Measurements from ENCODE around the gene CCNL1.
A peak's percentile ranks its signal among the peaks of the same experiment; 100 is the strongest.
"Not testable (repeated sequence)": the region's sequence is repeated elsewhere in the genome, so short reads cannot be mapped to it uniquely, and the experiment has no call there.

Gene CCNL1

GRCh38 chr3:157159762-157160657 is at the start of gene CCNL1:
TSS of gene CCNL1 (minus strand) at chr3:157160147. CDS start at chr3:157160094, 53 bp downstream.
- peak; percentile 94 for ATAC-seq
- Mint-ChIP-seq H3K27me3 (no peaks in the 10 kb centered on the region), H3K36me3 (peaks cover 46% of the 10 kb centered on the region), H3K27ac (peak within 1 kb of the TSS; percentile 95), H3K4me1 (peaks cover 58% of the 10 kb centered on the region), H3K9me3 (no peaks in the 10 kb centered on the region), H3K4me3 (peak within 1 kb of the TSS; percentile 85)

- Mint-ChIP-seq H3K4me1 (no peaks in the 10 kb centered on the region), H3K4me3 (no peak overlapping the region), H3K36me3 (no peaks in the 10 kb centered on the region), H3K27me3 (no peaks in the 10 kb centered on the region), H3K9me3 (no peaks in the 10 kb centered on the region), H3K27ac (no peak overlapping the region)
- ATAC-seq: no peak
Measured at GRCh38 chr3:157204880-157205279, 44.9 kb upstream of the CCNL1 start.

GRCh38 chr3:157204431-157204830 is 44.5 kb upstream of the CCNL1 start:
- Mint-ChIP-seq H3K27ac (no peak overlapping the region), H3K9me3 (no peaks in the 10 kb centered on the region), H3K36me3 (no peaks in the 10 kb centered on the region), H3K27me3 (no peaks in the 10 kb centered on the region), H3K4me1 (no peaks in the 10 kb centered on the region), H3K4me3 (no peak overlapping the region)
- no peak for ATAC-seq

- Mint-ChIP-seq H3K4me3 (no peak overlapping the region), H3K9me3 (no peaks in the 10 kb centered on the region), H3K27me3 (no peaks in the 10 kb centered on the region), H3K4me1 (no peaks in the 10 kb centered on the region), H3K36me3 (no peaks in the 10 kb centered on the region), H3K27ac (no peak overlapping the region)
- no peak for ATAC-seq
Measured at GRCh38 chr3:157201648-157202278, 41.8 kb upstream of the CCNL1 start.

- H3K4me3 Mint-ChIP-seq: no peak overlapping the region
- no peak for ATAC-seq
- peaks cover 6% of the 10 kb centered on the region for H3K9me3 Mint-ChIP-seq
- peaks cover 2% of the 10 kb centered on the region for H3K36me3 Mint-ChIP-seq
- H3K27me3 Mint-ChIP-seq: no peaks in the 10 kb centered on the region
- H3K27ac Mint-ChIP-seq: no peak overlapping the region
- no peaks in the 10 kb centered on the region for H3K4me1 Mint-ChIP-seq
Measured at GRCh38 chr3:157199841-157200240, 39.9 kb upstream of the CCNL1 start.

- H3K4me3 Mint-ChIP-seq: no peak overlapping the region
- H3K27me3 Mint-ChIP-seq: no peaks in the 10 kb centered on the region
- H3K4me1 Mint-ChIP-seq: no peaks in the 10 kb centered on the region
- ATAC-seq: no peak
- peaks cover 17% of the 10 kb centered on the region for H3K9me3 Mint-ChIP-seq
- no peak overlapping the region for H3K27ac Mint-ChIP-seq
- peaks cover 21% of the 10 kb centered on the region for H3K36me3 Mint-ChIP-seq
Measured at GRCh38 chr3:157195965-157196364, 36.0 kb upstream of the CCNL1 start.

GRCh38 chr3:157191149-157191548 is 31.2 kb upstream of the CCNL1 start:
- not testable (repeated sequence) for H3K4me1 Mint-ChIP-seq, H3K4me3 Mint-ChIP-seq, H3K27ac Mint-ChIP-seq, H3K27me3 Mint-ChIP-seq, ATAC-seq
- peaks cover 36% of the 10 kb centered on the region for H3K9me3 Mint-ChIP-seq
- peaks cover 35% of the 10 kb centered on the region for H3K36me3 Mint-ChIP-seq

GRCh38 chr3:157190380-157190872 is 30.5 kb upstream of the CCNL1 start:
- H3K4me1 Mint-ChIP-seq: no peaks in the 10 kb centered on the region
- no peak for ATAC-seq
- peaks cover 38% of the 10 kb centered on the region for H3K9me3 Mint-ChIP-seq
- H3K4me3 Mint-ChIP-seq: no peak overlapping the region
- peaks cover 42% of the 10 kb centered on the region for H3K36me3 Mint-ChIP-seq
- H3K27me3 Mint-ChIP-seq: no peaks in the 10 kb centered on the region
- H3K27ac Mint-ChIP-seq: no peak overlapping the region

- Mint-ChIP-seq H3K36me3 (peaks cover 46% of the 10 kb centered on the region), H3K4me1 (no peaks in the 10 kb centered on the region), H3K9me3 (peaks cover 43% of the 10 kb centered on the region), H3K4me3 (no peak overlapping the region), H3K27ac (no peak overlapping the region), H3K27me3 (no peaks in the 10 kb centered on the region)
- ATAC-seq: no peak
Measured at GRCh38 chr3:157188391-157188790, 28.4 kb upstream of the CCNL1 start.

- Mint-ChIP-seq H3K9me3 (peaks cover 26% of the 10 kb centered on the region), H3K27ac (no peak overlapping the region), H3K4me3 (no peak overlapping the region), H3K27me3 (no peaks in the 10 kb centered on the region), H3K4me1 (peaks cover 1% of the 10 kb centered on the region), H3K36me3 (peaks cover 53% of the 10 kb centered on the region)
- no peak for ATAC-seq
Measured at GRCh38 chr3:157182879-157183278, 22.9 kb upstream of the CCNL1 start.

- no peak overlapping the region for H3K27ac Mint-ChIP-seq
- peaks cover 16% of the 10 kb centered on the region for H3K9me3 Mint-ChIP-seq
- no peak for ATAC-seq
- H3K27me3 Mint-ChIP-seq: no peaks in the 10 kb centered on the region
- H3K4me1 Mint-ChIP-seq: peaks cover 22% of the 10 kb centered on the region
- peaks cover 42% of the 10 kb centered on the region for H3K36me3 Mint-ChIP-seq
- H3K4me3 Mint-ChIP-seq: no peak overlapping the region
Measured at GRCh38 chr3:157180262-157180661, 20.3 kb upstream of the CCNL1 start.

GRCh38 chr3:157179365-157179803 is 19.4 kb upstream of the CCNL1 start:
- Mint-ChIP-seq H3K27me3 (no peaks in the 10 kb centered on the region), H3K36me3 (peaks cover 34% of the 10 kb centered on the region), H3K9me3 (peaks cover 12% of the 10 kb centered on the region), H3K4me3 (no peak overlapping the region), H3K27ac (no peak overlapping the region), H3K4me1 (peaks cover 24% of the 10 kb centered on the region)
- no peak for ATAC-seq

- not testable (repeated sequence) for H3K27ac Mint-ChIP-seq, H3K4me3 Mint-ChIP-seq, ATAC-seq, H3K27me3 Mint-ChIP-seq, H3K9me3 Mint-ChIP-seq
- H3K4me1 Mint-ChIP-seq: peaks cover 27% of the 10 kb centered on the region
- H3K36me3 Mint-ChIP-seq: peaks cover 27% of the 10 kb centered on the region
Measured at GRCh38 chr3:157178503-157179364, 18.8 kb upstream of the CCNL1 start.

- not testable (repeated sequence) for ATAC-seq, H3K27me3 Mint-ChIP-seq, H3K9me3 Mint-ChIP-seq, H3K4me3 Mint-ChIP-seq
- H3K27ac Mint-ChIP-seq: peak overlapping the region; percentile 52
- peaks cover 19% of the 10 kb centered on the region for H3K36me3 Mint-ChIP-seq
- peaks cover 27% of the 10 kb centered on the region for H3K4me1 Mint-ChIP-seq
Measured at GRCh38 chr3:157177801-157178453, 18.0 kb upstream of the CCNL1 start.

All from stimulated activated memory B cell treated with anti-CD40 and anti-IgM and Interleukin-4, amounts not matched to agents 10 μg/mL and 1 μg/mL and 100 μg/mL, for 72 hours (primary cell).